ENCODE measurements around the gene ZNF506.

The ZNF506 gene

DNA sequence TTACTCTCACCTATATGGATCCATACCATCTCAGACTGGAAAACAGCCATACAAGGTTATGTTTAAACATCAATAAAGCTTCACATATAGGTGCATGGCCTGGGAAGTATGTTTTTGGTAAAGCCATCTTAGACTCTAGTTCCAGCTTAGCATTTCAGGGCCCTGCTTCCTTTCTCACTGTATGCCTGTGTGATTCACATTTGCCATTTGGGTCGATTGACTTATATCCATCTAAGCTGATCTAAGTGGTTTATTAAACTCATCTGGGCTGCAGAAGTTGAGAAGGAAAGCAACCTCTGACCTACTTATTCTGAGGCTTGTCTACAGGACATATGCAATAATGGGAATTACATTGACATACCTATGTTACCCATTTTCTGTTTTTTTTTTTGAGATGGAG, 33.5 kb downstream of the ZNF506 start:
- TF ChIP-seq, protein P1, sequence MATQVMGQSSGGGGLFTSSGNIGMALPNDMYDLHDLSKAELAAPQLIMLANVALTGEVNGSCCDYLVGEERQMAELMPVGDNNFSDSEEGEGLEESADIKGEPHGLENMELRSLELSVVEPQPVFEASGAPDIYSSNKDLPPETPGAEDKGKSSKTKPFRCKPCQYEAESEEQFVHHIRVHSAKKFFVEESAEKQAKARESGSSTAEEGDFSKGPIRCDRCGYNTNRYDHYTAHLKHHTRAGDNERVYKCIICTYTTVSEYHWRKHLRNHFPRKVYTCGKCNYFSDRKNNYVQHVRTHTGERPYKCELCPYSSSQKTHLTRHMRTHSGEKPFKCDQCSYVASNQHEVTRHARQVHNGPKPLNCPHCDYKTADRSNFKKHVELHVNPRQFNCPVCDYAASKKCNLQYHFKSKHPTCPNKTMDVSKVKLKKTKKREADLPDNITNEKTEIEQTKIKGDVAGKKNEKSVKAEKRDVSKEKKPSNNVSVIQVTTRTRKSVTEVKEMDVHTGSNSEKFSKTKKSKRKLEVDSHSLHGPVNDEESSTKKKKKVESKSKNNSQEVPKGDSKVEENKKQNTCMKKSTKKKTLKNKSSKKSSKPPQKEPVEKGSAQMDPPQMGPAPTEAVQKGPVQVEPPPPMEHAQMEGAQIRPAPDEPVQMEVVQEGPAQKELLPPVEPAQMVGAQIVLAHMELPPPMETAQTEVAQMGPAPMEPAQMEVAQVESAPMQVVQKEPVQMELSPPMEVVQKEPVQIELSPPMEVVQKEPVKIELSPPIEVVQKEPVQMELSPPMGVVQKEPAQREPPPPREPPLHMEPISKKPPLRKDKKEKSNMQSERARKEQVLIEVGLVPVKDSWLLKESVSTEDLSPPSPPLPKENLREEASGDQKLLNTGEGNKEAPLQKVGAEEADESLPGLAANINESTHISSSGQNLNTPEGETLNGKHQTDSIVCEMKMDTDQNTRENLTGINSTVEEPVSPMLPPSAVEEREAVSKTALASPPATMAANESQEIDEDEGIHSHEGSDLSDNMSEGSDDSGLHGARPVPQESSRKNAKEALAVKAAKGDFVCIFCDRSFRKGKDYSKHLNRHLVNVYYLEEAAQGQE (IDR thresholded peaks at IDR 0.05; ENCODE audit: insufficient read depth in 1 of 2, low read depth in 2 of 2, low read length in 2 of 2): no peak
- no peak for TF ChIP-seq TAF1 (IDR thresholded peaks at IDR 0.05; ENCODE audit: borderline replicate concordance, insufficient read depth, low read length)
- no peak for TF ChIP-seq SIN3A (IDR thresholded peaks at IDR 0.05; ENCODE audit: borderline replicate concordance, insufficient read depth, low read length)
- TF ChIP-seq POLR2AphosphoS5 (IDR thresholded peaks at IDR 0.05; ENCODE audit: low read depth, low read length): no peak
- no peak for TF ChIP-seq FOXP2 (optimal IDR thresholded peaks at IDR 0.05; ENCODE audit: borderline replicate concordance, extremely low read depth, extremely low read length, insufficient read depth)

DNA sequence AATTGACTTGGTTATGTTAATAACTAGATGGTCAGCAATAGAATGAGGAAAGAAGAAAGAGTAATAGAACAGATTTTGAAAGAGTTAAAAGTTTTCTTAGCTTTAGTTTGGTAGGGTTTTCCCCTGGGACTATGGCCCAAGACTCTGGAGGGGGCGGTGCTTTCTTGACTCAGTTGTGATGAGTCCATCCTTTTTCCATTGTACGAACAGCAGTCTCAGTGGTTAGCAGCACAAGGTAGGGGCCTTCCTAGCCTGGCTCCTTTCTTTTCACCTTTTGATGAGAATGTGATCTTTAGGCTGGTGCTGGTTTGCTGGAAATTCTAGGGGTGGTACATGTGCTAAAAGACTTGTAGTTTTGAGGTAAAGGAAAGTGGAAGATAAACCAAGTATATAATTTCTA, 38.8 kb downstream of the ZNF506 start:
- TF ChIP-seq SIN3A (IDR thresholded peaks at IDR 0.05; ENCODE audit: borderline replicate concordance, insufficient read depth, low read length) (no peak), FOXP2 (optimal IDR thresholded peaks at IDR 0.05; ENCODE audit: borderline replicate concordance, extremely low read depth, extremely low read length, insufficient read depth) (no peak), TAF1 (IDR thresholded peaks at IDR 0.05; ENCODE audit: borderline replicate concordance, insufficient read depth, low read length) (no peak), POLR2AphosphoS5 (IDR thresholded peaks at IDR 0.05; ENCODE audit: low read depth, low read length) (no peak)
- TF ChIP-seq, protein P1 (IDR thresholded peaks at IDR 0.05; ENCODE audit: insufficient read depth in 1 of 2, low read depth in 2 of 2, low read length in 2 of 2): no peak

DNA sequence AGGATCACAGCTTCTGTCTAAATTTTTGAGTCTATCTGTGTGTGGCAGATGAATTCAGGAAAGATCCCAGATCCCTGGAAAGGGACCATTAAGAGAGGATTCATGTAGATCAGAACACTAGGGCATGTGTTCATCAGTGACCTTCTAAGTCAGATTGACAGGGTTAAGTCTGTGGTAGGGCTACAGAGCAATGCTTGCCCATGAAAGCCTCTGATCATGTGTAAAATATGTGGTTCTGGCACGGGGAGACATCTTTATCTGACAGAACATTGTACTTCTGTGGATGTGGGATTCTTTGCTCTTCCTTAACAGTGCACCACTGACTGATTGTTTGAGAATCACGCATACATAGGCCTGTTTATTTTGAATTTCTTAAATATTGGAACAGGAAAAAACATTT, 42.9 kb downstream of the ZNF506 start:
- no peak for TF ChIP-seq TAF1 (IDR thresholded peaks at IDR 0.05; ENCODE audit: borderline replicate concordance, insufficient read depth, low read length)
- no peak for TF ChIP-seq POLR2AphosphoS5 (IDR thresholded peaks at IDR 0.05; ENCODE audit: low read depth, low read length)
- TF ChIP-seq, protein P1 (IDR thresholded peaks at IDR 0.05; ENCODE audit: insufficient read depth in 1 of 2, low read depth in 2 of 2, low read length in 2 of 2): no peak
- TF ChIP-seq FOXP2 (optimal IDR thresholded peaks at IDR 0.05; ENCODE audit: borderline replicate concordance, extremely low read depth, extremely low read length, insufficient read depth): no peak
- no peak for TF ChIP-seq SIN3A (IDR thresholded peaks at IDR 0.05; ENCODE audit: borderline replicate concordance, insufficient read depth, low read length)

DNA sequence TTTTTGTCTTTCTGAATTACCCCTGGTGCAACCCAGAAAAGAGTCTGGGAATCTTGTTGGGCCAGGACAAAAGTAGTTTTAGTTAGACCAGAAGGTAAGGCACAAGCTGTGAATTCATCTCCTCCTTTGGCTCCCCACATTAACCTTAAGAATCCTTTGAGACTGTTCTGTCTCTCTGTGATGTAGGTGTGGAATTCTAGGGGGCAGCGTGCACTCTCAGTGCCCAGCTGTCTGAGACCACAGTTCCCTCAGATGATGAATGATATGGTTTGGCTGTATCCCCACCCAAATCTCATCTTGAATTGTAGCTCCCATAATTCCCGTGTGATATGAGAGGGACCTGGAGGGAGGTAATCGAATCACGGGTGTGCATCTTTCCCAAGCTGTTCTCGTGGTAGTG, 43.9 kb downstream of the ZNF506 start:
- no peak for TF ChIP-seq SIN3A (IDR thresholded peaks at IDR 0.05; ENCODE audit: borderline replicate concordance, insufficient read depth, low read length)
- TF ChIP-seq, protein P1 (IDR thresholded peaks at IDR 0.05; ENCODE audit: insufficient read depth in 1 of 2, low read depth in 2 of 2, low read length in 2 of 2): no peak
- TF ChIP-seq POLR2AphosphoS5 (IDR thresholded peaks at IDR 0.05; ENCODE audit: low read depth, low read length): no peak
- TF ChIP-seq TAF1 (IDR thresholded peaks at IDR 0.05; ENCODE audit: borderline replicate concordance, insufficient read depth, low read length): no peak
- TF ChIP-seq FOXP2 (optimal IDR thresholded peaks at IDR 0.05; ENCODE audit: borderline replicate concordance, extremely low read depth, extremely low read length, insufficient read depth): no peak
